ENCODE results near the gene SPINK1. TPM values are rescaled to one million over a fixed set of nuclear protein-coding genes. Genes with fewer than 3 reads are reported as not detected.

Gene SPINK1
- total and polyA plus RNA-seq, 2 of the 13 experiments (the other 11 are each of a cell fraction or from before 2014, with no cell fraction given), result 14.7 to 17.1 TPM

DNA sequence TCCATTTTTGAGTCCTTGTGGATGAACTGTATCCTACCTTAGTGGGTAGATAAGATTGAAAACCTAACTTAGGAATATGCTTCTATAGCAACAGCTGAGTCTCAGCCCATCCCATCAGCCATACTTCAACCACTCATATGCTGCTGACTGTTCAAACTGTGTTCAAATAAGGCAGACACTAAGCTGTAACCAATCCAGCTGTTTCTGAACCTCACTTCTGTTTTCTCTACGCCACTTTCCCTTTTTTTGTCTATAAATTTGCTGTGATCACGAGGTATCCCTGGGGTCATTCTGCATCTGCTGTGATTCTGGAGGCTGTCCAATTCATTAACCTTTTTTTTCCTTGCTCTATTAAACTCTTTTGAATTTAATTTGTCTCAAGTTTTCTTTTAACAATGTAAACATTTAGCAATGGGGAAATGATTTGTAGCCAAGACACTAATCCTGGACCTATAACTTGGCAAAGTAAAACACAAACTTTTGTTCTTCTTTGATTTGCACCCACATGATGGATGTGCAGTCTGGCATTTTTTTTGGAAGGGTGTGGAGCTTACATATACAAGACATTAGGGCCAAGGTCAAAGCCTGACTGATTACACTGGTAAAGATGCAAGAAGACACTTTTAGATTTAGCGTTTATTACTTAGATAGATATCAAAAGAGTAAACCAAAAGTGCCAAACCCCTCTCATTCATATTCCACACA is 32.1 kb upstream of the SPINK1 start (continued):
- TF ChIP-seq SMAD3 (CRISPR knock-in tag; IDR thresholded peaks at IDR 0.05) (no peak), E2F1 (CRISPR knock-in tag; IDR thresholded peaks at IDR 0.05) (no peak), GTF2F1 (IDR thresholded peaks at IDR 0.05; ENCODE audit: low read length) (no peak), MIXL1 (CRISPR knock-in tag; IDR thresholded peaks at IDR 0.05) (no peak), ZNF670 (CRISPR knock-in tag; IDR thresholded peaks at IDR 0.05; ENCODE audit: borderline replicate concordance) (no peak), FOSL2 (CRISPR knock-in tag; IDR thresholded peaks at IDR 0.05) (no peak), HIC2 (CRISPR knock-in tag; IDR thresholded peaks at IDR 0.05; ENCODE audit: low read depth) (no peak), HNRNPL (IDR thresholded peaks at IDR 0.05; ENCODE audit: low read depth, low read length) (no peak), KDM1A (CRISPR knock-in tag; IDR thresholded peaks at IDR 0.05) (no peak), ZSCAN20 (CRISPR knock-in tag; IDR thresholded peaks at IDR 0.05; ENCODE audit: borderline replicate concordance) (no peak), IKZF1 (IDR thresholded peaks at IDR 0.05) (no peak)

GRCh38 chr5:147860641-147861025 is 29.2 kb upstream of the SPINK1 start:
- in situ Hi-C loops (cut with HindIII; ENCODE audit: extremely low pct_ligation_motif_present, low pct_unique_long_range_greater_than_20kb), result no loop called here

More at GRCh38 chr5:147860641-147861025, 29.2 kb upstream of the SPINK1 start:
- H3K9ac ChIP-seq (ENCODE audit: insufficient read depth, low read depth, low read length), result no peak overlapping the region
- no peaks in the 10 kb centered on the region for H3K36me3 ChIP-seq (replicated peaks in 1 of 2; ENCODE audit: control insufficient read depth in 1 of 2, insufficient read depth in 2 of 2, low read length in 2 of 2)
- POLR2A ChIA-PET, result no interaction called here
- no peak overlapping the region for H3K4me3 ChIP-seq (replicated peaks in 1 of 3; ENCODE audit: insufficient read depth in 1 of 3, low read depth in 2 of 3, low read length in 3 of 3)
- no peaks in the 10 kb centered on the region for H3K4me1 ChIP-seq (ENCODE audit: insufficient read depth, low read length)
- no peak for DNase-seq (ENCODE audit: low spot score)
- no peak for FAIRE-seq
- no peak for ATAC-seq
- H3K27me3 ChIP-seq (ENCODE audit: control insufficient read depth in 1 of 2, insufficient read depth in 2 of 2, low read length in 2 of 2), result no peaks in the 10 kb centered on the region
- no peak overlapping the region for H3K27ac ChIP-seq (ENCODE audit: extremely low read length, insufficient read depth, low read length)
- H3K9me3 ChIP-seq (ENCODE audit: low read length), result no peaks in the 10 kb centered on the region
- BruUV-seq (replicated peaks), result no TSS peak
- TF ChIP-seq ZMYM2 (CRISPR knock-in tag; IDR thresholded peaks at IDR 0.05) (no peak), ADNP (CRISPR knock-in tag; IDR thresholded peaks at IDR 0.05) (no peak), SRSF4 (IDR thresholded peaks at IDR 0.05; ENCODE audit: low read depth, low read length, poor library complexity, severe bottlenecking) (no peak), RXRA (CRISPR knock-in tag; IDR thresholded peaks at IDR 0.05) (no peak), ZNF607 (CRISPR knock-in tag; IDR thresholded peaks at IDR 0.05; ENCODE audit: borderline replicate concordance) (no peak), REL (CRISPR knock-in tag; conservative IDR thresholded peaks at IDR 0.05) (no peak), CBX5 (CRISPR knock-in tag; IDR thresholded peaks at IDR 0.05; ENCODE audit: borderline replicate concordance) (no peak), MED1 (CRISPR knock-in tag; IDR thresholded peaks at IDR 0.05) (no peak), SPEN (CRISPR knock-in tag; IDR thresholded peaks at IDR 0.05; ENCODE audit: low read depth) (no peak), SOX5 (CRISPR knock-in tag; IDR thresholded peaks at IDR 0.05; ENCODE audit: borderline replicate concordance) (no peak)
- TF ChIP-seq, protein P1, sequence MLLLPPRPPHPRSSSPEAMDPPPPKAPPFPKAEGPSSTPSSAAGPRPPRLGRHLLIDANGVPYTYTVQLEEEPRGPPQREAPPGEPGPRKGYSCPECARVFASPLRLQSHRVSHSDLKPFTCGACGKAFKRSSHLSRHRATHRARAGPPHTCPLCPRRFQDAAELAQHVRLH (CRISPR knock-in tag; IDR thresholded peaks at IDR 0.05; ENCODE audit: borderline replicate concordance, low read depth), result no peak
- TF ChIP-seq, protein P2, sequence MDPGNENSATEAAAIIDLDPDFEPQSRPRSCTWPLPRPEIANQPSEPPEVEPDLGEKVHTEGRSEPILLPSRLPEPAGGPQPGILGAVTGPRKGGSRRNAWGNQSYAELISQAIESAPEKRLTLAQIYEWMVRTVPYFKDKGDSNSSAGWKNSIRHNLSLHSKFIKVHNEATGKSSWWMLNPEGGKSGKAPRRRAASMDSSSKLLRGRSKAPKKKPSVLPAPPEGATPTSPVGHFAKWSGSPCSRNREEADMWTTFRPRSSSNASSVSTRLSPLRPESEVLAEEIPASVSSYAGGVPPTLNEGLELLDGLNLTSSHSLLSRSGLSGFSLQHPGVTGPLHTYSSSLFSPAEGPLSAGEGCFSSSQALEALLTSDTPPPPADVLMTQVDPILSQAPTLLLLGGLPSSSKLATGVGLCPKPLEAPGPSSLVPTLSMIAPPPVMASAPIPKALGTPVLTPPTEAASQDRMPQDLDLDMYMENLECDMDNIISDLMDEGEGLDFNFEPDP (CRISPR knock-in tag; conservative IDR thresholded peaks at IDR 0.05), result no peak
- no peak overlapping the region for H2AFZ ChIP-seq (ENCODE audit: low read length)
- WGBS (ENCODE audit: low lambda C conversion rate), result 0% methylated on average over 1 of the region's 1 CpG
- no peaks in the 10 kb centered on the region for H3K79me2 ChIP-seq (ENCODE audit: insufficient read depth, low read length)
- intact Hi-C loops (cut with micrococcal nuclease; ENCODE audit: unreplicated experiment), result no loop called here
- CTCF ChIA-PET (ENCODE audit: low intra/inter-chr PET ratio, low total read pairs), result no interaction called here
- H4K20me1 ChIP-seq (ENCODE audit: insufficient read depth, low read length), result no peaks in the 10 kb centered on the region
- no peak overlapping the region for H3K4me2 ChIP-seq (ENCODE audit: low read depth, low read length)

All from HepG2 (cell line).